HepG2 (cell line): ENCODE results near the gene BUD23. TPM values are rescaled to one million over a fixed set of nuclear protein-coding genes. Genes with fewer than 3 reads are reported as not detected.

Experiments used
- ATAC-seq: fragments of 200-7000 bp; cut with Tn5 transposase; 3 replicates; pipeline ENCODE4 v1.9.1; 2020; ENCODE audit warnings: mild to moderate bottlenecking, moderate library complexity
- BruUV-seq: library from RNA; stranded (reverse); fragments of 400-500 nt; replicated peaks from 2 replicates; lab custom pipeline; 2021; lab: Mats Ljungman, UMichigan
- CTCF ChIA-PET: fragments of 300-600 bp; formaldehyde crosslinking; extraction: SDS; loops from one replicate; lab custom pipeline; 2021; ENCODE audit warnings: low total read pairs, inconsistent platforms, low intra/inter-chr PET ratio; lab: Yijun Ruan, JAX
- POLR2A ChIA-PET: fragments of 350-600 bp; sonication (Branson Sonifier 250); formaldehyde crosslinking; loops from one replicate; lab custom pipeline; 2020; ENCODE audit warnings: antibody characterized with exemption, inconsistent platforms; lab: Yijun Ruan, JAX
- DNase-seq: peaks from one replicate; pipeline ENCODE4 v3.0.0-alpha.2; 2015; ENCODE audit warnings: low spot score
- FAIRE-seq: peaks from 3 replicates; lab custom pipeline; 2011; peaks lifted over from hg19 to GRCh38; lab: Jason Lieb, UNC
- H2AFZ ChIP-seq: one replicate; pipeline ENCODE4 v1.6.1; 2011; ENCODE audit warnings: low read length, inconsistent platforms
- H3K27ac ChIP-seq: fragments of 300-600 bp; 3 replicates; pipeline ENCODE4 v1.8.0; 2011; ENCODE audit warnings: mixed run types, mild to moderate bottlenecking, mixed read lengths, low read length, inconsistent platforms; ENCODE audit not compliant: insufficient read depth; ENCODE audit errors: extremely low read length
- H3K27me3 ChIP-seq, 2 experiments: fragments of 200-600 bp in 1 of 2; 2 replicates in 1 of 2; 3 replicates in 1 of 2; pipeline versions ENCODE4 v1.6.0 to v1.8.0; 2011; ENCODE audit warnings: low read length in 2 of 2, mild to moderate bottlenecking in 2 of 2, moderate library complexity in 2 of 2, inconsistent platforms in 1 of 2; ENCODE audit not compliant: insufficient read depth in 2 of 2, control insufficient read depth in 1 of 2
- H3K36me3 ChIP-seq, 2 experiments: fragments of 200-600 bp in 1 of 2; replicated peaks in 1 of 2; 2 replicates in 1 of 2; 3 replicates in 1 of 2; pipeline versions ENCODE4 v1.5.1 to v1.8.0; 2011; ENCODE audit warnings: low read length in 2 of 2, inconsistent platforms in 1 of 2; ENCODE audit not compliant: insufficient read depth in 2 of 2, control insufficient read depth in 1 of 2
- H3K4me1 ChIP-seq: 2 replicates; pipeline ENCODE4 v1.5.1; 2012; ENCODE audit warnings: low read length, inconsistent platforms; ENCODE audit not compliant: insufficient read depth
- H3K4me2 ChIP-seq: 2 replicates; pipeline ENCODE4 v1.6.0; 2011; ENCODE audit warnings: low read depth, low read length, inconsistent platforms
- H3K4me3 ChIP-seq, 3 experiments: fragments of 200-600 bp in 1 of 3; sonication (generic), shearing (Covaris generic) in 1 of 3; replicated peaks in 1 of 3; 2 replicates each; pipeline ENCODE4 v1.5.1; 2011 to 2016; ENCODE audit warnings: low read length in 3 of 3, inconsistent platforms in 2 of 3, low read depth in 2 of 3, mild to moderate bottlenecking in 2 of 3, control low read depth in 1 of 3, mixed read lengths in 1 of 3; ENCODE audit not compliant: insufficient read depth in 1 of 3
- H3K79me2 ChIP-seq: one replicate; pipeline ENCODE4 v1.6.1; 2011; ENCODE audit warnings: low read length, inconsistent platforms; ENCODE audit not compliant: insufficient read depth
- H3K9ac ChIP-seq: 2 replicates; pipeline ENCODE4 v1.6.0; 2011; ENCODE audit warnings: mild to moderate bottlenecking, low read depth, low read length, inconsistent platforms; ENCODE audit not compliant: insufficient read depth
- H3K9me3 ChIP-seq: 2 replicates; pipeline ENCODE4 v1.5.1; 2012; ENCODE audit warnings: mild to moderate bottlenecking, low read length
- H4K20me1 ChIP-seq: 2 replicates; pipeline ENCODE4 v1.6.0; 2011; ENCODE audit warnings: inconsistent platforms, mild to moderate bottlenecking, low read length, moderate library complexity; ENCODE audit not compliant: insufficient read depth
- ESRRA ChIP-seq: sonication (generic); formaldehyde crosslinking; IDR thresholded peaks from 2 replicates; pipeline ENCODE4 v1.5.1; 2020; ENCODE audit warnings: mild to moderate bottlenecking, low read depth, missing genetic modification reagents
- HCFC1 ChIP-seq: fragments of 150-350 bp; IDR thresholded peaks from 2 replicates; pipeline ENCODE4 v1.6.1; 2014; ENCODE audit warnings: low read depth, low read length
- HHEX ChIP-seq: IDR thresholded peaks from 2 replicates; pipeline ENCODE4 v1.6.1; 2016; ENCODE audit warnings: control low read depth
- HNF4A ChIP-seq: sonication (generic); formaldehyde crosslinking; IDR thresholded peaks from 2 replicates; pipeline ENCODE4 v1.4.0; 2020; ENCODE audit warnings: missing genetic modification reagents
- NR2F1 ChIP-seq, 2 experiments: fragments of 450-650 bp in 1 of 2; formaldehyde crosslinking in 1 of 2; IDR thresholded peaks; 2 replicates each; pipeline versions ENCODE4 v1.5.0 to v1.6.1; 2016 to 2020; ENCODE audit warnings: mild to moderate bottlenecking in 1 of 2, missing compliant biosample characterization in 1 of 2, missing genetic modification reagents in 1 of 2, moderate library complexity in 1 of 2
- ZBTB8A ChIP-seq: sonication (generic); formaldehyde crosslinking; IDR thresholded peaks from 2 replicates; pipeline ENCODE4 v1.4.0; 2020; ENCODE audit warnings: mild to moderate bottlenecking, low read depth, missing genetic modification reagents, borderline replicate concordance
- WGBS: methylation state at CpG from one replicate; pipeline ENCODE4 v1.1.6; 2017; ENCODE audit warnings: low lambda C conversion rate; 5-methylcytosine and 5-hydroxymethylcytosine counted together
- in situ Hi-C: cut with HindIII; loops from 2 replicates; pipeline ENCODE4 v1.10.0; 2017; ENCODE audit warnings: low pct_unique_long_range_greater_than_20kb; ENCODE audit not compliant: extremely low pct_ligation_motif_present
- intact Hi-C: fragments of 100-400 bp; cut with micrococcal nuclease; formaldehyde crosslinking; loops from one replicate; pipeline ENCODE4 v1.10.0; 2022; ENCODE audit not compliant: unreplicated experiment
- polyA plus RNA-seq, 8 experiments: library from polyadenylated mRNA; depleted of rRNA in 3 of 8; stranded (reverse) in 7 of 8; unstranded in 1 of 8; fragments of >200 nt; fragmentation: Illumina TruSeq in 4 of 8; extraction: Trizol in 4 of 8; gene quantifications; 2 replicates each; pipeline versions ENCODE4 v1.2.1 to v1.2.3, GENCODE V29; 2011 to 2016; ENCODE audit warnings: low read depth in 4 of 8, missing spikeins in 1 of 8, mixed read lengths in 1 of 8; ENCODE audit not compliant: insufficient read depth in 1 of 8
- total RNA-seq, 5 experiments: library from RNA; depleted of rRNA; stranded (reverse); fragments of >200 nt; fragmentation: Illumina TruSeq; extraction: Trizol; gene quantifications; 2 replicates each; pipeline ENCODE4 v1.2.3, GENCODE V29; 2016; ENCODE audit warnings: low read depth in 1 of 5
- TF ChIP-seq, protein P1 (sequence below): sonication (generic); formaldehyde crosslinking; IDR thresholded peaks from 2 replicates; pipeline ENCODE4; 2020; ENCODE audit warnings: missing genetic modification reagents, mild to moderate bottlenecking, borderline replicate concordance
- TF ChIP-seq, protein P2 (sequence below): IDR thresholded peaks from 2 replicates; pipeline ENCODE4 v1.6.1; 2016; ENCODE audit warnings: low read depth, missing genetic modification reagents, missing compliant biosample characterization

BUD23 gene
- total and polyA plus RNA-seq, 2 of the 13 experiments (the other 11 are each of a cell fraction or from before 2014, with no cell fraction given) = 47.5 to 54.5 TPM

DNA sequence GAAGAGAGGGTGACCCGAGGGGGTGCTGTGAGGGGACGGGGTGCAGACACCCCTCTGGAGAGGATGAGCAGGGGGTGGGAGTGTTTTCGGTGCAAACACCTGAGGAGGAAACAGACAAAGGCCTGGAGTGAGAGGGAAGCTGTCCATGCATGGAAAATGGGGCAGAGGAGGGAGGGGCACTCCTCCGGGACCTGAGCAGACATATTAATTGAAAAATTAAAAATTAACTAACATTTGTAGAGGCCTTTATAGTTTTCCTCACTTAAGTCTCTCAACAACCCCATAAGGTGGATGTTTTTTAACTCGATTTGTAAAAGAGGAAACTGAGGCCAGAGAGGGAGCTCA is 14.5 kb upstream of the BUD23 start:
- H2AFZ ChIP-seq = no peak overlapping the region
- H3K4me1 ChIP-seq = peaks cover 43% of the 10 kb centered on the region
- DNase-seq = no peak
- H4K20me1 ChIP-seq = no peaks in the 10 kb centered on the region
- in situ Hi-C loops = loop anchor here (5.0 kb wide), 1 partner anchor 57 kb away; no protein-coding TSS in a partner anchor
- ChIA-PET POLR2A (interaction anchor here (0.9 to 2.3 kb wide), 5 partner anchors 44 to 68 kb away, joined by 3 to 13 read pairs (median 4); partner anchors contain the start of gene MLXIPL), CTCF (interaction anchor here (2.0 kb wide), 1 partner anchor 61 kb away, joined by 12 read pairs; no protein-coding TSS in a partner anchor)
- peak overlapping the region; percentile 70 for H3K9ac ChIP-seq
- no peaks in the 10 kb centered on the region for H3K79me2 ChIP-seq
- H3K4me2 ChIP-seq = peak overlapping the region; percentile 92
- no peak for FAIRE-seq
- H3K4me3 ChIP-seq = peak overlapping the region; percentile 68 to 84 (median 77)
- no peak overlapping the region for H3K27ac ChIP-seq
- intact Hi-C loops = loop anchor here (5.0 kb wide), 1 partner anchor 48 kb away; the partner anchor contains the start of gene STX1A
- 13% methylated on average over 5 of the region's 5 CpGs for WGBS
- no peak for TF ChIP-seq ZBTB8A (CRISPR knock-in tag)
- TF ChIP-seq ESRRA (CRISPR knock-in tag) = no peak
- TF ChIP-seq, protein P1, sequence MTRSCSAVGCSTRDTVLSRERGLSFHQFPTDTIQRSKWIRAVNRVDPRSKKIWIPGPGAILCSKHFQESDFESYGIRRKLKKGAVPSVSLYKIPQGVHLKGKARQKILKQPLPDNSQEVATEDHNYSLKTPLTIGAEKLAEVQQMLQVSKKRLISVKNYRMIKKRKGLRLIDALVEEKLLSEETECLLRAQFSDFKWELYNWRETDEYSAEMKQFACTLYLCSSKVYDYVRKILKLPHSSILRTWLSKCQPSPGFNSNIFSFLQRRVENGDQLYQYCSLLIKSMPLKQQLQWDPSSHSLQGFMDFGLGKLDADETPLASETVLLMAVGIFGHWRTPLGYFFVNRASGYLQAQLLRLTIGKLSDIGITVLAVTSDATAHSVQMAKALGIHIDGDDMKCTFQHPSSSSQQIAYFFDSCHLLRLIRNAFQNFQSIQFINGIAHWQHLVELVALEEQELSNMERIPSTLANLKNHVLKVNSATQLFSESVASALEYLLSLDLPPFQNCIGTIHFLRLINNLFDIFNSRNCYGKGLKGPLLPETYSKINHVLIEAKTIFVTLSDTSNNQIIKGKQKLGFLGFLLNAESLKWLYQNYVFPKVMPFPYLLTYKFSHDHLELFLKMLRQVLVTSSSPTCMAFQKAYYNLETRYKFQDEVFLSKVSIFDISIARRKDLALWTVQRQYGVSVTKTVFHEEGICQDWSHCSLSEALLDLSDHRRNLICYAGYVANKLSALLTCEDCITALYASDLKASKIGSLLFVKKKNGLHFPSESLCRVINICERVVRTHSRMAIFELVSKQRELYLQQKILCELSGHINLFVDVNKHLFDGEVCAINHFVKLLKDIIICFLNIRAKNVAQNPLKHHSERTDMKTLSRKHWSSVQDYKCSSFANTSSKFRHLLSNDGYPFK (CRISPR knock-in tag) = no peak
- TF ChIP-seq NR2F1 (CRISPR knock-in tag; IDR thresholded peaks at IDR 0.05) = no peak
- TF ChIP-seq, protein P2, sequence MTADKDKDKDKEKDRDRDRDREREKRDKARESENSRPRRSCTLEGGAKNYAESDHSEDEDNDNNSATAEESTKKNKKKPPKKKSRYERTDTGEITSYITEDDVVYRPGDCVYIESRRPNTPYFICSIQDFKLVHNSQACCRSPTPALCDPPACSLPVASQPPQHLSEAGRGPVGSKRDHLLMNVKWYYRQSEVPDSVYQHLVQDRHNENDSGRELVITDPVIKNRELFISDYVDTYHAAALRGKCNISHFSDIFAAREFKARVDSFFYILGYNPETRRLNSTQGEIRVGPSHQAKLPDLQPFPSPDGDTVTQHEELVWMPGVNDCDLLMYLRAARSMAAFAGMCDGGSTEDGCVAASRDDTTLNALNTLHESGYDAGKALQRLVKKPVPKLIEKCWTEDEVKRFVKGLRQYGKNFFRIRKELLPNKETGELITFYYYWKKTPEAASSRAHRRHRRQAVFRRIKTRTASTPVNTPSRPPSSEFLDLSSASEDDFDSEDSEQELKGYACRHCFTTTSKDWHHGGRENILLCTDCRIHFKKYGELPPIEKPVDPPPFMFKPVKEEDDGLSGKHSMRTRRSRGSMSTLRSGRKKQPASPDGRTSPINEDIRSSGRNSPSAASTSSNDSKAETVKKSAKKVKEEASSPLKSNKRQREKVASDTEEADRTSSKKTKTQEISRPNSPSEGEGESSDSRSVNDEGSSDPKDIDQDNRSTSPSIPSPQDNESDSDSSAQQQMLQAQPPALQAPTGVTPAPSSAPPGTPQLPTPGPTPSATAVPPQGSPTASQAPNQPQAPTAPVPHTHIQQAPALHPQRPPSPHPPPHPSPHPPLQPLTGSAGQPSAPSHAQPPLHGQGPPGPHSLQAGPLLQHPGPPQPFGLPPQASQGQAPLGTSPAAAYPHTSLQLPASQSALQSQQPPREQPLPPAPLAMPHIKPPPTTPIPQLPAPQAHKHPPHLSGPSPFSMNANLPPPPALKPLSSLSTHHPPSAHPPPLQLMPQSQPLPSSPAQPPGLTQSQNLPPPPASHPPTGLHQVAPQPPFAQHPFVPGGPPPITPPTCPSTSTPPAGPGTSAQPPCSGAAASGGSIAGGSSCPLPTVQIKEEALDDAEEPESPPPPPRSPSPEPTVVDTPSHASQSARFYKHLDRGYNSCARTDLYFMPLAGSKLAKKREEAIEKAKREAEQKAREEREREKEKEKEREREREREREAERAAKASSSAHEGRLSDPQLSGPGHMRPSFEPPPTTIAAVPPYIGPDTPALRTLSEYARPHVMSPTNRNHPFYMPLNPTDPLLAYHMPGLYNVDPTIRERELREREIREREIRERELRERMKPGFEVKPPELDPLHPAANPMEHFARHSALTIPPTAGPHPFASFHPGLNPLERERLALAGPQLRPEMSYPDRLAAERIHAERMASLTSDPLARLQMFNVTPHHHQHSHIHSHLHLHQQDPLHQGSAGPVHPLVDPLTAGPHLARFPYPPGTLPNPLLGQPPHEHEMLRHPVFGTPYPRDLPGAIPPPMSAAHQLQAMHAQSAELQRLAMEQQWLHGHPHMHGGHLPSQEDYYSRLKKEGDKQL (CRISPR knock-in tag) = no peak
- no peak for TF ChIP-seq HNF4A
- TF ChIP-seq HHEX (CRISPR knock-in tag) = no peak
- TF ChIP-seq HCFC1 = no peak
- H3K36me3 ChIP-seq = peaks cover 0 to 2% of the 10 kb centered on the region in 2 experiments; a peak in 1 of 5 replicates
- no TSS peak for BruUV-seq
- H3K9me3 ChIP-seq = no peaks in the 10 kb centered on the region
- no peaks in the 10 kb centered on the region; a peak in 1 of 5 replicates for H3K27me3 ChIP-seq
- ATAC-seq = no peak
